CD4-positive, alpha-beta T cell treated with Interleukin-6 for 4 hours (primary cell): ENCODE results near the gene P4HTM.
A peak's percentile ranks its signal among the peaks of the same experiment; 100 is the strongest.

ENCODE experiments used
- DNase-seq: peaks from one replicate; pipeline ENCODE4 v3.0.0-alpha.2; 2020; ENCODE audit warnings: mixed read lengths

Gene P4HTM

GRCh38 chr3:49025793-49026520 is 35.9 kb downstream of the P4HTM start:
- no peak for DNase-seq

- no peak for DNase-seq
Measured at GRCh38 chr3:49026536-49026935, 36.5 kb downstream of the P4HTM start.

GRCh38 chr3:49027634-49028033 is 37.6 kb downstream of the P4HTM start:
- no peak for DNase-seq

GRCh38 chr3:49028298-49028672 is 38.2 kb downstream of the P4HTM start:
- DNase-seq, result no peak

- DNase-seq, result peak; percentile 95
Measured at GRCh38 chr3:49028673-49029562, 38.9 kb downstream of the P4HTM start, which contains the start of gene IMPDH2. TSS of gene IMPDH2 (minus strand) at chr3:49029398. CDS start at chr3:49029350, 48 bp downstream.

- no peak for DNase-seq
Measured at GRCh38 chr3:49029563-49029884, 39.5 kb downstream of the P4HTM start.

GRCh38 chr3:49030321-49030720 is 40.3 kb downstream of the P4HTM start:
- DNase-seq, result no peak

- DNase-seq, result no peak
Measured at GRCh38 chr3:49032646-49033304, 42.7 kb downstream of the P4HTM start.

GRCh38 chr3:49034650-49035049 is 44.6 kb downstream of the P4HTM start:
- no peak for DNase-seq

GRCh38 chr3:49035281-49035680 is 45.2 kb downstream of the P4HTM start:
- DNase-seq, result no peak

- no peak for DNase-seq
Measured at GRCh38 chr3:49053543-49053942, 63.5 kb downstream of the P4HTM start.

- no peak for DNase-seq
Measured at GRCh38 chr3:49054344-49054862, 64.4 kb downstream of the P4HTM start.
